Measurements from ENCODE around the gene COL3A1.
A peak's percentile ranks its signal among the peaks of the same experiment; 100 is the strongest.

COL3A1 gene

DNA sequence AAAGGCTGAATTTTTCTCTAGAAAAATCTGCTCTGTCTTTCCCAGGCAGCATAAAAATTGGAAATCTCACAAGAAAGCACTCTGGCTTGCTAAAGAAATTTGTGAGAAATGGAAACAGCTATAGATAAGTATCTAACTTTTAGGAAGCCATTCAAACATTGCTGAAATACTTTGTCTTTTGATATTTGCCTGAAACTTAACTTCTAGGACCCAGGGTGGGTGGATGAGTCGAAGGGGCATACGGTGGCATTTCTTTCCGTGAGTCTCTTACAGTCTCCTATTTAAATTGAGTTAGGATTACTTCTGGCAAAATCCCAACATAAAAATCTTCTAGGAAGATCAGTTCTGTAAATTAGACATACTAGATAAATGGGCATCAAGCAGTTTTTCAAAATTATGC is 532 bp upstream of the COL3A1 start:
- TF ChIP-seq, protein P1, sequence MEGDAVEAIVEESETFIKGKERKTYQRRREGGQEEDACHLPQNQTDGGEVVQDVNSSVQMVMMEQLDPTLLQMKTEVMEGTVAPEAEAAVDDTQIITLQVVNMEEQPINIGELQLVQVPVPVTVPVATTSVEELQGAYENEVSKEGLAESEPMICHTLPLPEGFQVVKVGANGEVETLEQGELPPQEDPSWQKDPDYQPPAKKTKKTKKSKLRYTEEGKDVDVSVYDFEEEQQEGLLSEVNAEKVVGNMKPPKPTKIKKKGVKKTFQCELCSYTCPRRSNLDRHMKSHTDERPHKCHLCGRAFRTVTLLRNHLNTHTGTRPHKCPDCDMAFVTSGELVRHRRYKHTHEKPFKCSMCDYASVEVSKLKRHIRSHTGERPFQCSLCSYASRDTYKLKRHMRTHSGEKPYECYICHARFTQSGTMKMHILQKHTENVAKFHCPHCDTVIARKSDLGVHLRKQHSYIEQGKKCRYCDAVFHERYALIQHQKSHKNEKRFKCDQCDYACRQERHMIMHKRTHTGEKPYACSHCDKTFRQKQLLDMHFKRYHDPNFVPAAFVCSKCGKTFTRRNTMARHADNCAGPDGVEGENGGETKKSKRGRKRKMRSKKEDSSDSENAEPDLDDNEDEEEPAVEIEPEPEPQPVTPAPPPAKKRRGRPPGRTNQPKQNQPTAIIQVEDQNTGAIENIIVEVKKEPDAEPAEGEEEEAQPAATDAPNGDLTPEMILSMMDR (IDR thresholded peaks at IDR 0.05; ENCODE audit: low read depth, low read length), result no peak
- H3K4me3 ChIP-seq (ENCODE audit: low read depth, low read length), result peak overlapping the region; percentile 86

DNA sequence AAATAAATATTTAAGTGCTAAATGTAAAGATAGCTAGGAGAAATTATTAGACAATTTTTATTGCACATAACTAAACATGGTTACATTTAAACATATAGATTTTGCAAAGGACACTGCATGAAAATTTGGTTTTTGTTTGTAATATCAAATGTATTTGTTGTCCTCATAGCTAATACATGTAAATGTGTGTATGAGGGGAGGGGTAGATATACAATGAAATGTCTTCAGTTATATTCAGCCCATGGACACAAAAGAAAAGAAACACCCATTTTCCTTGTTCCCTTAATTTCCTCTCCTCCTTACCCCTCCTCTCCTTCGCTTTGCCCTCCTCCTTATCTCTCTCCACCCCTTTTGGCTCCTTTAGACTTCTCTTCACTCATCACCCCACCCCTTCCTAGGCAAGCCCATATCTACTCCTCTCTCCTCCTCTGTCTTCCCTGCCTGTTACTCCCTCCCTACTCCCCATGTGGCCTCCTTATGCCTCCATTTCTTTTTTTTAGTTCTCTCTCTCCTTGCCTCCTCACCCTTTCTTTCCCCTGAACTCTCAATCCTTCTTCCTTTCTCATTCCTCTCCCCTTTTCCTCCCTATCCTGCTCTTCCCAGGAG is 1.4 kb downstream of the COL3A1 start:
- TF ChIP-seq, protein P1 (IDR thresholded peaks at IDR 0.05; ENCODE audit: low read depth, low read length), result no peak
- H3K4me3 ChIP-seq (ENCODE audit: low read depth, low read length), result peak overlapping the region; percentile 86

DNA sequence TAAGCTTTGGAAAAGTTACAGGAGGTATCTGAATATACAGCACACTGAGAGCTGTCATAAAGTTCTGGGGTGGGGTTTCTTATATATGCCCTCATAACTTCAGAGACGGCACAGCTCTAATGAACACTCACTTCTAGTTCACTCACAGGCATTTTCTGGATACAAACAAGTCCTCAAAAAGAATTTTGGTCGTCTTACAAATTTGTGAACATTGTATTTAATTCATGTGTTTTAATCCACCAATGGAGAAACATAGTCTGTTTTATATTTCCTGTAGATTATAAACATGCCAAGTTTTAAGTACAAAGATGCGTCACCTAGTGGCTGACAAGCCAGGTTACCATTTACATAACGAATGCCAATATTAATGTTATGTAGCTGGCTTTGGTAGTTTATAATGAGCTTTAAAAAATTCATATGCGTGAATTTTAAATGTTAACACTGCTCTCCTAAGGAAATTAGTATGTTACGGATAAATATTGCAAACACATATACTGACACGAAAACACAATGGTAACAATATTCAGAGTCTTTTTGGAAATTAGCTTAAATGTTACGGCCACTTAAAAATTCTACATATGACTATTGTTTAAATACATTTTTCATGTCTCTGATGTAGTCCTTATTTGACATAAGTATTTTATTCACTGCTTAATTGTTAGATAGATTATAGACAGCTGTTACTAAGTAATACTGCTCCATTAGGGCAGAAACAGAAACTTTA is 2.5 kb downstream of the COL3A1 start:
- peak overlapping the region; percentile 86 for H3K4me3 ChIP-seq (ENCODE audit: low read depth, low read length)
- TF ChIP-seq, protein P1 (IDR thresholded peaks at IDR 0.05; ENCODE audit: low read depth, low read length), result no peak; the same call in 1 of the 2 replicates

DNA sequence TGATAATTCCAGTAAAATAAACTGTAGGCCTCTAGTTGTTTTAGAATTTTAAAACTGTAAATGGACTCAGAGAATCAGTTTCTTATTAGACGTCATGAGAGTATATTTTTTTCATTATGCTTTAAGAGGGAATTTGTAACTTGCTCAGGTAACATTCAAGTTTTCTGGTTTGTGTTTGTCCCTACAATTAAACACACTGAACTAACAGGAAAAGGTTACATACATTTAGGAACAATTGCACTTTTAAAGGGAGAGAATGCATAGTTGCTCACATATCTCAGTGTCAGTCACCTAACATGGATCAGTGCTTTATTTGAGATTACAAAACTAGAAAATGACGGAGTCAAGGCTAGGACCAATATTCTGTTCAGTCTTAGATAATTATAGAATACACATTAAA is 3.1 kb downstream of the COL3A1 start:
- peak overlapping the region; percentile 86 for H3K4me3 ChIP-seq (ENCODE audit: low read depth, low read length)
- TF ChIP-seq, protein P1 (IDR thresholded peaks at IDR 0.05; ENCODE audit: low read depth, low read length), result no peak

DNA sequence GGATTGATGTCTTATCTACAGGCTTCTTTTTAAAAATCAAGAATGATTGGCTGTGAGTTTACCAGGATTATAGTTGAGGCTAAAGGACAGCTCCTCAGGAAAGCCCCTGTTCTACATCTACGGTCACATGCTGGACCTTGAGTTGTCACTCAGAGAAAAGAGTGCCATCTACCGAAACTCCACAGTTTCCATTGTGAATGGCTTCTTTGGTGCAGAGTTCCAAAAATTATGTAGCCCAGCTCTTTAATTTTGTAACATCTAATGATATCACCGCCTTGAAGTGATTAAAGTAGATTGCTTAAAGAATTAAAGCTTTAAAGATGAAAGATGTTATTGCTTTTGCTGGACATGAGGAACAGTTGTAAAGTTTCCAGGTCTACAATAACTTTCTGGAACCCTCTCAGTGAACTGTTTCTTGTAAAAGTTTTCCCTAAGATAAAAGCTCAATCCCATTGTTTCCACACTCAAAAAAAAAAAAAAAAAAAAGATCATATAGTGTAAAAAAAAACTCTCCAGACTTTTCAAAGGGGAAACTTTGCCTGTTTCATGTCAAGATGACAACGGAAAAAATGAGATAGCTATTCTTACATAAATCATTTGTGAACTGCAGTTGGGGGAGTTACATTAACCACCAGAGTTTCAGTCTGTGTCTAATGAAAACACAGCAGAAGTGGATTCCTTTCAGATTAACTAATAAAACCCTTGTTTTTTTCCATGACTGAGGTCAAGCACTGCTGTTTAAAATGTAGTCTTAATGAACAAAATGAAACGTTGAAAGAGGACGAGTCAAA is 4.3 kb downstream of the COL3A1 start:
- peak overlapping the region; percentile 86 for H3K4me3 ChIP-seq (ENCODE audit: low read depth, low read length)
- TF ChIP-seq, protein P1 (IDR thresholded peaks at IDR 0.05; ENCODE audit: low read depth, low read length), result peak; percentile 15; the same call in 1 of the 2 replicates

DNA sequence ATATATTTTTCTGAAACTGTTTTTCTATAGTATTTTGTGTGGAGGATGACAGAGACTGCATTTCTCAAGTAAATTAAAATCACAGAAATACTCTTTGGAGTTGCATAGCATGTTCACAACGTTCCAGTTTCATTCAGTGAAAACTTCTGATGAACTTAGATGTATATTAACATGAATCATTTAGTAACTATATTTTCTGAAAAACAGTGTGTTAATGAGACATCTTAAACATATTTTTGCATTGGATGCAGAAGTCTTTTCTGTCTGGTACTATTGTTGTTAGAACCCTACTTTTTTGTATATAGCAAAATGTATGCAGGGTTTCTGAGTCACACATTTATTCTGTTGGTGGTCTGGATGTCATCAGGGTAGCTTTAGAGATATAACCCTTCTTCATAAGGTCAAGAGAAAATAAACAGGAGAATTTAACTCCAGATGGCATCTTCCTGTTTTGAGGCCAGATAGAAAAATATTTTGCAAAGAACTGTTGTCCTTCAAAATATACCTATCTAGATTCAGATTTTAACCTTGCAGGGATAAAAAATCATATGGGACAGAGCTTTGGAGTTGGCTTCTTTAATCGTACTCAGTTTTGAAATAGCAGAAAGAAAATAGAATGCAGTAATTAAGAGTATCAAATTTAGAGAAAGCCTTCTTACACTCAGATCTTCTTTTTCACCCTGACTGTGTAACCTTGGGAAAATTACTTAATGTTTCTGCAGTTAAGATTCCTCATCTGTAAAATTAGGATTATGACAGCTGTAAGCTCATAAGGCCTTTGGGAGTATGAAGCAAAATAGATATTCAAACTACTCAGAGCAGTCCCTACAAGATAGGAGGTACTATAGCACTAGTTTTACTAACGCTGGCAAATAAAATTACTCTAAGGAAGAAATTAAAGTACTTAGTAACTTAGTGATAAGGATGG is 5.3 kb downstream of the COL3A1 start:
- H3K4me3 ChIP-seq (ENCODE audit: low read depth, low read length), result peak overlapping the region; percentile 86
- TF ChIP-seq, protein P1 (IDR thresholded peaks at IDR 0.05; ENCODE audit: low read depth, low read length), result no peak
